AG09309 (cell line): Measurements from ENCODE around the gene KIF18A.
"Not testable (repeated sequence)": the region's sequence is repeated elsewhere in the genome, so short reads cannot be mapped to it uniquely, and the experiment has no call there.

Experiments used
- DNase-seq: peaks from one replicate; pipeline ENCODE4 v3.0.0-alpha.2; 2010; ENCODE audit warnings: low read depth
- H3K4me3 ChIP-seq: 2 replicates; pipeline ENCODE4 v1.5.1; 2011; ENCODE audit warnings: mild to moderate bottlenecking, low read depth, low read length, moderate library complexity; ENCODE audit not compliant: control insufficient read depth
- CTCF ChIP-seq: IDR thresholded peaks from 2 replicates; pipeline ENCODE4 v1.5.1; 2011; ENCODE audit warnings: mild to moderate bottlenecking, low read depth, low read length, inconsistent platforms; ENCODE audit not compliant: insufficient read depth, control insufficient read depth; ENCODE audit errors: missing control alignments

Gene KIF18A

GRCh38 chr11:28100665-28101064 lies 7.3 kb downstream of the KIF18A start:
- H3K4me3 ChIP-seq, result no peak overlapping the region
- DNase-seq, result no peak
- TF ChIP-seq CTCF, result no peak

GRCh38 chr11:28099715-28100114 lies 8.2 kb downstream of the KIF18A start:
- no peak for TF ChIP-seq CTCF
- no peak overlapping the region for H3K4me3 ChIP-seq
- DNase-seq, result no peak

GRCh38 chr11:28098257-28098656 lies 9.7 kb downstream of the KIF18A start:
- DNase-seq, result no peak
- TF ChIP-seq CTCF, result no peak
- no peak overlapping the region for H3K4me3 ChIP-seq

- DNase-seq, result no peak
- TF ChIP-seq CTCF, result no peak
- no peak overlapping the region for H3K4me3 ChIP-seq
Observed at GRCh38 chr11:28092786-28093185, 15.2 kb downstream of the KIF18A start.

GRCh38 chr11:28090052-28090749 lies 17.8 kb downstream of the KIF18A start:
- H3K4me3 ChIP-seq, result no peak overlapping the region
- TF ChIP-seq CTCF, result no peak
- no peak for DNase-seq

- H3K4me3 ChIP-seq, result no peak overlapping the region
- TF ChIP-seq CTCF, result no peak
- no peak for DNase-seq
Observed at GRCh38 chr11:28089378-28089777, 18.6 kb downstream of the KIF18A start.

GRCh38 chr11:28087693-28088092 lies 20.3 kb downstream of the KIF18A start:
- not testable (repeated sequence) for H3K4me3 ChIP-seq, DNase-seq

- not testable (repeated sequence) for H3K4me3 ChIP-seq, DNase-seq
Observed at GRCh38 chr11:28087192-28087591, 20.8 kb downstream of the KIF18A start.
